ENCODE data around the gene SERPING1. TPM values are rescaled to one million over a fixed set of nuclear protein-coding genes. Genes with fewer than 3 reads are reported as not detected.

SERPING1 gene
- total RNA-seq: 23.5 TPM

GRCh38 chr11:57597461-57597915 lies at the start of gene SERPING1:
Gene SERPING1, plus strand, starts transcription at chr11:57597685. Its CDS starts 586 bp downstream, at chr11:57598271.
- peak; percentile 47 for DNase-seq

GRCh38 chr11:57547854-57548377 lies 49.6 kb upstream of the SERPING1 start:
- no peak for DNase-seq

GRCh38 chr11:57549983-57550382 lies 47.5 kb upstream of the SERPING1 start:
- no peak for DNase-seq

- no peak for DNase-seq
Measured at GRCh38 chr11:57551941-57552340, 45.5 kb upstream of the SERPING1 start.

GRCh38 chr11:57552479-57552878 lies 45.0 kb upstream of the SERPING1 start:
- DNase-seq: no peak

GRCh38 chr11:57555393-57555792 lies 42.1 kb upstream of the SERPING1 start:
- DNase-seq: no peak

- no peak for DNase-seq
Measured at GRCh38 chr11:57556041-57556440, 41.4 kb upstream of the SERPING1 start.

GRCh38 chr11:57560146-57560545 lies 37.3 kb upstream of the SERPING1 start:
- no peak for DNase-seq

- DNase-seq: no peak
Measured at GRCh38 chr11:57562596-57562995, 34.9 kb upstream of the SERPING1 start.

- DNase-seq: no peak
Measured at GRCh38 chr11:57566005-57566904, 31.2 kb upstream of the SERPING1 start.

- DNase-seq: no peak
Measured at GRCh38 chr11:57566905-57567514, 30.5 kb upstream of the SERPING1 start.

GRCh38 chr11:57567515-57568329 lies 29.8 kb upstream of the SERPING1 start, which contains the start of gene UBE2L6:
Gene UBE2L6, minus strand, starts transcription at chr11:57567672. Its CDS starts 61 bp downstream, at chr11:57567611.
- peak; percentile 38 for DNase-seq

- DNase-seq: no peak
Measured at GRCh38 chr11:57568330-57568766, 29.1 kb upstream of the SERPING1 start.

GRCh38 chr11:57571606-57572005 lies 25.9 kb upstream of the SERPING1 start:
- DNase-seq: no peak

GRCh38 chr11:57574061-57574460 lies 23.4 kb upstream of the SERPING1 start:
- DNase-seq: no peak

GRCh38 chr11:57584341-57584740 lies 13.1 kb upstream of the SERPING1 start:
- DNase-seq: no peak

- DNase-seq: no peak
Measured at GRCh38 chr11:57585301-57585700, 12.2 kb upstream of the SERPING1 start.

- DNase-seq: no peak
Measured at GRCh38 chr11:57586711-57587245, 10.7 kb upstream of the SERPING1 start.

GRCh38 chr11:57588046-57588710 lies 9.3 kb upstream of the SERPING1 start:
- no peak for DNase-seq

GRCh38 chr11:57596266-57596885 lies 1.1 kb upstream of the SERPING1 start:
- DNase-seq: no peak

Data from skin of body (tissue), 2 donors.